BJ (cell line): ENCODE results near the gene ZBTB42. TPM values are rescaled to one million over a fixed set of nuclear protein-coding genes. Genes with fewer than 3 reads are reported as not detected.

Source experiments
- CTCF ChIA-PET: fragments of 350-600 bp; formaldehyde crosslinking; extraction: SDS; loops from one replicate; lab custom pipeline; 2021; ENCODE audit warnings: antibody characterized with exemption, inconsistent platforms; lab: Yijun Ruan, JAX
- POLR2A ChIA-PET: fragments of 300-600 bp; sonication (Branson Sonifier 250); formaldehyde crosslinking; extraction: SDS; loops from one replicate; lab custom pipeline; 2021; ENCODE audit warnings: antibody characterized with exemption; lab: Charles Lee
- DNase-seq: peaks from one replicate; pipeline ENCODE4 v3.0.0-alpha.2; 2011; ENCODE audit warnings: low read depth
- H3K27me3 ChIP-seq: 2 replicates; pipeline ENCODE4 v1.6.0; 2011; ENCODE audit warnings: low read length; ENCODE audit not compliant: control insufficient read depth, insufficient read depth
- H3K36me3 ChIP-seq: 2 replicates; pipeline ENCODE4 v1.5.1; 2011; ENCODE audit warnings: low read length; ENCODE audit not compliant: control insufficient read depth, insufficient read depth
- H3K4me3 ChIP-seq: 2 replicates; pipeline ENCODE4 v1.5.1; 2011; ENCODE audit warnings: low read depth, mild to moderate bottlenecking, control low read depth, low read length
- polyA plus RNA-seq: library from polyadenylated mRNA; depleted of rRNA; stranded (reverse); fragments of >200 nt; gene quantifications from 2 replicates; pipeline ENCODE4 v1.2.3, GENCODE V29; 2011
- TF ChIP-seq, protein P1 (sequence below): IDR thresholded peaks from 2 replicates; pipeline ENCODE4 v1.5.1; 2011; ENCODE audit warnings: low read depth, mild to moderate bottlenecking, control low read depth, inconsistent platforms, low read length, moderate library complexity; ENCODE audit not compliant: insufficient read depth

ZBTB42 gene
- polyA plus RNA-seq, 1 experiment = 2.7 TPM

DNA sequence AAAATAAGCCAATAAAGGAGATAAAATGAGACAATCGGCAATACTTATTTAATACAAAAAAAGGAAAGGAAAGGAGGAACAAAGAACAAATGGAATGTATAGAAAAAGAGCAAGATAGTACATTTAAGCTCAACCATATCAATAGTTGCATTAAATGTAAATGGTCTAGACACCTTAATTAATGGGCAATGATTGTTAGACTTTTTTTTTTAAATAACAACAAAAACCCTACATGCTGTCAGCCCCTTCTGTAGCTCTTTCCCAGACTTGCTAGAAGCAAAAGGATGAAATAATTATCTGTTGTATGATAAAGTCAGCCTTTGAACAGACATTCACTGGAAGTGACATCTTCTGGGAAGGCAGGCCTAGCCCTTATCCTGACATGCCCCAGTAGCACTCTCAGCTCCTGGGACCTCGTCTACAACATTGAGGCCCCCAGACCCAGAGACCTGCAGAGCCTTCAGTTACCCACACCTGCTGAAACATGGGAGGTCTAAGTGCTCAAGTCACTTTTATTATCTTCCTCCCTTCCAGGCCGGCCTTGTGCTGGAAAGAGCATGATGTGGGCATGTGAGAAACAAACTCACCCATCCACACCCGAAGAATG lies 34.5 kb upstream of the ZBTB42 start:
- H3K4me3 ChIP-seq = no peak overlapping the region
- TF ChIP-seq, protein P1, sequence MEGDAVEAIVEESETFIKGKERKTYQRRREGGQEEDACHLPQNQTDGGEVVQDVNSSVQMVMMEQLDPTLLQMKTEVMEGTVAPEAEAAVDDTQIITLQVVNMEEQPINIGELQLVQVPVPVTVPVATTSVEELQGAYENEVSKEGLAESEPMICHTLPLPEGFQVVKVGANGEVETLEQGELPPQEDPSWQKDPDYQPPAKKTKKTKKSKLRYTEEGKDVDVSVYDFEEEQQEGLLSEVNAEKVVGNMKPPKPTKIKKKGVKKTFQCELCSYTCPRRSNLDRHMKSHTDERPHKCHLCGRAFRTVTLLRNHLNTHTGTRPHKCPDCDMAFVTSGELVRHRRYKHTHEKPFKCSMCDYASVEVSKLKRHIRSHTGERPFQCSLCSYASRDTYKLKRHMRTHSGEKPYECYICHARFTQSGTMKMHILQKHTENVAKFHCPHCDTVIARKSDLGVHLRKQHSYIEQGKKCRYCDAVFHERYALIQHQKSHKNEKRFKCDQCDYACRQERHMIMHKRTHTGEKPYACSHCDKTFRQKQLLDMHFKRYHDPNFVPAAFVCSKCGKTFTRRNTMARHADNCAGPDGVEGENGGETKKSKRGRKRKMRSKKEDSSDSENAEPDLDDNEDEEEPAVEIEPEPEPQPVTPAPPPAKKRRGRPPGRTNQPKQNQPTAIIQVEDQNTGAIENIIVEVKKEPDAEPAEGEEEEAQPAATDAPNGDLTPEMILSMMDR = no peak
- CTCF ChIA-PET = interaction anchor here (0.6 to 6.3 kb wide), 10 partner anchors 8 to 130 kb away, joined by 3 to 76 read pairs (median 4); partner anchors contain the start of gene SIVA1
- H3K27me3 ChIP-seq = no peaks in the 10 kb centered on the region
- H3K36me3 ChIP-seq = peaks cover 10% of the 10 kb centered on the region
- POLR2A ChIA-PET = interaction anchor here (0.6 kb wide), 1 partner anchor 60 kb away, joined by 12 read pairs; no protein-coding TSS in a partner anchor
- no peak for DNase-seq

DNA sequence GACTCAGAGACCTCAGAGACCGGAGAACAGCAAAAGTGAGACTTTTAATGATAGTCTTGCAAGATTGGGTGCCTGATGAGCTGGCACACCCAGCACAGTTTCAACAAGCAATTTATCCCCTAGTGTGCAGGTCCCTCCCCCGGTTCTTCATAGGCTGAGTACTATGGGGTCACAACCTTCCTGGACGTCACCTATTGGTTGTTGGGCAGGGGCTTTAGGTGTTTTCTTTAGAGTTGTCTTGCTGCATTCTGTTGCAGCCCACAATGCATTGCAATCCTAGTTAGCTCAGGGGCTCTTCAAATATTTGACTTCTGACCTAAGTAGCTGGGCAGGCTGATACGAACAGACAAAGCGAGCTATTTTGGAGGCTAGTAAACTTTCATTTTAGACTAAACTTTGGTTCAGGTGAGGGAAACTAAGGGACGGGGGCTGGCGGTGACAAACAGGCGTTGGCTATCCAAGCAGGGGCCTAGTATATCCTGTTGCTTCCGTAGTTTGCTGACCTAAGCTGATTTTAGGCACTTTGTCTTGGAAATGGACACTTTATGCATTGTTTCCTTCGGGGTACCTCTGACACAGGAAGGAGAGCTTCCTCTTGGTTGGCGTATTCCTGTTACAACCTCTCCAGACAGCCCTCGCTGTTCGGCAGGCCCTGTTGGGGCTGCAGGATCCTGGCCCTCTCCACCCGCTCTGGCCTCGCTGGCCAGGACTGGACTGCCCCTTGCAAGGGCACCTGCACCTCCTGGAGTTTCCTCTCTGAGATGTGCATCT lies 33.9 kb upstream of the ZBTB42 start:
- H3K4me3 ChIP-seq = no peak overlapping the region
- no peaks in the 10 kb centered on the region for H3K27me3 ChIP-seq
- ChIA-PET POLR2A (no interaction called here), CTCF (interaction anchor here (0.9 to 6.3 kb wide), 6 partner anchors 9 to 129 kb away, joined by 3 to 76 read pairs (median 16); partner anchors contain the start of gene SIVA1)
- DNase-seq = no peak
- H3K36me3 ChIP-seq = peaks cover 16% of the 10 kb centered on the region
- TF ChIP-seq, protein P1 = no peak

DNA sequence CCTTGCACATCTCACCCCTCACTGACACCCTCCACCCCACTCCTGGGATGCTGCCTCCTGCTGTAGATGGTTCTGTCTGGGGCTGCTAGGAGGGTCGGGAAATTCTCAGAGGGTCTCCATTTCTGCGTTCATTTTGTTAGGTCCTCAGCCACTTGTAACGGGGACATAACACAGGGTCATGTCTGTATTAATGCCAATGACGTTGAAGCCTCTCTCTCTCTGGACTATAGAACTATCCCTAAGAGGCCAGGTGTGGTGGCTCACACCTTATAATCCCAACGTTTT lies 33.3 kb upstream of the ZBTB42 start:
- no peak for DNase-seq
- POLR2A ChIA-PET = no interaction called here
- Histone ChIP-seq H3K4me3 (no peak overlapping the region), H3K36me3 (peaks cover 20% of the 10 kb centered on the region), H3K27me3 (no peaks in the 10 kb centered on the region)
- TF ChIP-seq, protein P1 = no peak
- CTCF ChIA-PET = interaction anchor here (1.3 to 6.3 kb wide), 7 partner anchors 9 to 201 kb away, joined by 3 to 76 read pairs (median 12); partner anchors contain the start of gene SIVA1

DNA sequence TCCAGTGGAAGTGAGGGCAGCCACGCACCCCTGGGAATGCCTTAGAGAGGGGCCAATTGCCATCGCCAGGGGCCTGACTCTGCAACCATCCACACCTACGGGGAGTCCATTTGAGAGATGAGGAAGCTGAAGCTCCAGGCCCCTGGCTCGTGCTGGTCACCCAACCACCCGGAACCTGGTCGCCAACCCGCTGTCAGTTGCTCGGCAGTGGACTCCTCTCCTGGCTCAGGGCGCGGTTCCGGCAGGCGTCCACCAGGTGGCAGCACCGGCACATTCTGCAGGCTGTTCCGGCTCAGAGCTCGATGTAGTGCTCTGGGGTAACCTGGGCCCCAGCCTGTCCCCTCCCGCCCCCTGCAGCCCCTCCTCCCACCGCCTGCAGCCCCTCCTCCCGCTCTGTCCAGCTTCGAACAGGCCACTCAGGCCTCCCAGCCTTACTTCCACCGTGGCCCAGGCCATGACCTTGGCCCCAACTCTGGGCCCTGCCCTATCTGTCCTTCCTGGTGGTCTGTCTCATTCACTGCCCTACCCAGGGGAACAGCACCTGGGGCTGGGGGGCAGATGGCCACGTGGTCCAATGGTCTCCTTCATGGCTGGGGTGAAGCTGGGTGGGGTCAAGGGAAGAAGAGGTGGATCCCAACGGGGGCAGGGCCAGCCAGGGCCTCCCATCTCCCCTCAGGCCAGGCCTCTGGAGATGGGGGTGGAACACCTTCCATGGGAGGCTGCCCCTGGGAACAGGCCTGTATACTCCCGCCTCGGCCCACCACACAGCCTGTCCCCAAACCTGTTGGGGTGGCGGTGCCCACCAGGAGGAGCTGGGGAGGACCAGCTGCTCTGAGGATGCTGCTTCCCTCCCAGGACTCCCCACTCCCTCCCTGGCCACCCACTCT lies 32.2 kb upstream of the ZBTB42 start:
- peak; percentile 6 for DNase-seq
- TF ChIP-seq, protein P1 = peak; percentile 92
- Histone ChIP-seq H3K36me3 (peaks cover 25% of the 10 kb centered on the region), H3K27me3 (no peaks in the 10 kb centered on the region), H3K4me3 (no peak overlapping the region)
- ChIA-PET POLR2A (no interaction called here), CTCF (interaction anchor here (0.6 to 6.3 kb wide), 34 partner anchors 8 to 277 kb away, joined by 3 to 76 read pairs (median 4); partner anchors contain the start of gene SIVA1)
